GM20000 (cell line): ENCODE results near the gene CST6.

Experiments
- DNase-seq: peaks from one replicate; pipeline ENCODE4 v3.0.0; 2012; ENCODE audit warnings: low spot score
- TF ChIP-seq, protein P1 (sequence below): IDR thresholded peaks from 2 replicates; pipeline ENCODE4 v1.5.1; 2012; ENCODE audit warnings: mild to moderate bottlenecking, control low read depth; ENCODE audit errors: extremely low read depth, missing control alignments

CST6 gene

DNA sequence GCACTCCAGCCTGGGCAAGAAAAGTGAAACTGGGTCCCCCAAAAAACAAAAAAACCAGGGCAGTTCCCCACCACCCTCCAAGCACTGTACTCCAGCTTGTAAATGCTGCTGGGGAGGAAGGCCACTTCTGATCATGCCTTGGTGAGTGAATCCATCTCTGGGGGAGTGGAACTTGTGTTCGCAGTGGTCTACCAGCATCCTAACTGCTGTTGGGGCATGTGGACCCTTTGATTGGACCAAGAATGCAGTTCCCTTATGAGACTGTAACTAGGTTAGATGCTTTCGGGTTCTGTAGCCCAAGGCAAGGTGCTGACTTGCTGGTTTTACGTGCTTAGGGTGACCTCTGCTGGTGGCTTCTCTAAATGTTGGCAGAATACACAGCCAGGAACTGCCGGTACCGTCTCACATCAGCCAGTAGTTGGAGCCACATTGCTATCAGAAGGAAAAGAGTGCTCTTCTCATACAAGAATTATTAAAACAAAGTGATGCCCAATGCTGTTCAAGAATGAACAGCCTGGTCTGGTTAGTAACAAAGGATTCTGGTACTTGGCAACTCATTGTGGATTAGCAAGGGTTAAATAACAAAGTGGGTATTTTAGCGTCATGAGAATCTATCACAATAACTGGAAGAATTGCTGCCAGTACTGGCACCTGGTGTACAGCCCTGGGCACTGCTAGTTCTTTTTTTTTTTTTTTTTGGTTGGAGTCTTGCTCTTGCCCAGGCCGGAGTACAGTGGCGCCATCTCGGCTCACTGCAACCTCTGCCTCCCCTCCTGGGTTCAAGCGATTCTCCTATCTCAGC is 22.8 kb upstream of the CST6 start:
- DNase-seq = peak; percentile 90
- TF ChIP-seq, protein P1, sequence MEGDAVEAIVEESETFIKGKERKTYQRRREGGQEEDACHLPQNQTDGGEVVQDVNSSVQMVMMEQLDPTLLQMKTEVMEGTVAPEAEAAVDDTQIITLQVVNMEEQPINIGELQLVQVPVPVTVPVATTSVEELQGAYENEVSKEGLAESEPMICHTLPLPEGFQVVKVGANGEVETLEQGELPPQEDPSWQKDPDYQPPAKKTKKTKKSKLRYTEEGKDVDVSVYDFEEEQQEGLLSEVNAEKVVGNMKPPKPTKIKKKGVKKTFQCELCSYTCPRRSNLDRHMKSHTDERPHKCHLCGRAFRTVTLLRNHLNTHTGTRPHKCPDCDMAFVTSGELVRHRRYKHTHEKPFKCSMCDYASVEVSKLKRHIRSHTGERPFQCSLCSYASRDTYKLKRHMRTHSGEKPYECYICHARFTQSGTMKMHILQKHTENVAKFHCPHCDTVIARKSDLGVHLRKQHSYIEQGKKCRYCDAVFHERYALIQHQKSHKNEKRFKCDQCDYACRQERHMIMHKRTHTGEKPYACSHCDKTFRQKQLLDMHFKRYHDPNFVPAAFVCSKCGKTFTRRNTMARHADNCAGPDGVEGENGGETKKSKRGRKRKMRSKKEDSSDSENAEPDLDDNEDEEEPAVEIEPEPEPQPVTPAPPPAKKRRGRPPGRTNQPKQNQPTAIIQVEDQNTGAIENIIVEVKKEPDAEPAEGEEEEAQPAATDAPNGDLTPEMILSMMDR = peak; percentile 99

- TF ChIP-seq, protein P1 = no peak
- DNase-seq = no peak
Observed at GRCh38 chr11:65992056-65992455, 19.8 kb upstream of the CST6 start.

DNA sequence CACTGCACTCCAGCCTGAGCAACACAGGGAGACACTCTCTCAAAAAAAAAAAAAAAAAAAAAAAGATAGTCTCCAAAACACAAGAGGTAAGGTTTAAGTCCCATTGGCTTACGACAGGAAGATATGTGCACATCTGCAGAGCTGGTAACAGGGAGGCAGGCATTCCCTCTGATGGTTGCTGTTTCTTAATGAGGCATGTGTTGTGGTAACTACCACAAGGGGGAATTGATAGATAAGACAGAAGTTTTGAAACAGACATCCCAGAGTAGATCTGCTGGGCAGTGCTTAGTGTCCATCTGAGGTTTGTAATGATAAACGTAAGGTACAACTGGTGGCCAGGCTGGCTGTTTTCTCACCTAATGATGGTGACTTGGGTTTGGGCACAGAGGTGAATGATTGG is 14.5 kb upstream of the CST6 start:
- TF ChIP-seq, protein P1 = no peak
- DNase-seq = no peak

GRCh38 chr11:66001942-66002647 is 9.7 kb upstream of the CST6 start, which contains the start of the genes BANF1 and EIF1AD:
Gene BANF1, plus strand, starts transcription at chr11:66002503. Its CDS starts 748 bp downstream, at chr11:66003251.
Gene EIF1AD, minus strand, starts transcription at chr11:66002157. Its CDS starts 1,768 bp downstream, at chr11:66000389.
- DNase-seq = peak; percentile 93
- TF ChIP-seq, protein P1 = no peak

GRCh38 chr11:66002648-66003225 is 9.1 kb upstream of the CST6 start:
- TF ChIP-seq, protein P1 = no peak
- DNase-seq = peak; percentile 88

GRCh38 chr11:66003291-66003690 is 8.5 kb upstream of the CST6 start:
- TF ChIP-seq, protein P1 = no peak

DNA sequence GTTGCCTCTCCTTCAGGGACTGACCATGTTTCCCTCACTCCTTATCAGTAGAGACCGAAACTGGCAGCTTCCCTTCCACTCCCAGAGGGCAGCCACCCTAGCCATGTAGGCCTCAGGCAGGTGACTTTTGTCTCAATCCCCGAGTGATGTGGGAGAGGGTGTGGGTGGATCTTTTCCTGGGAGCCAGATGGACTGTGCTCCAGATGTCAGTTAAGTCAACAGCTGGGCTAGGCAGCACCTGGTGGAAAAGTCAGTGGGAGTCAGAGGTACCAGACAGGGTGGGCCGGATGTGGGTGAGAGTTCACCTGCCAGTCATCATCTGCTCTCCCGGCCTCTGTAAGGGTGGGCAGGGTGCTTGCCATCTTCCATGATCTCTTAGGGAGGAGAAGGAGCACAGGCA is 7.6 kb upstream of the CST6 start:
- TF ChIP-seq, protein P1 = no peak
- no peak for DNase-seq

More at GRCh38 chr11:66003291-66003690, 8.5 kb upstream of the CST6 start:
- DNase-seq = peak; percentile 13
